PC-9 (cell line): ENCODE measurements around the gene FAM47E. TPM values are rescaled to one million over a fixed set of nuclear protein-coding genes. Genes with fewer than 3 reads are reported as not detected.

Source experiments
- BruUV-seq: library from RNA; stranded (reverse); fragments of 400-500 nt; replicated peaks from 2 replicates; lab custom pipeline; 2021; lab: Mats Ljungman, UMichigan
- CTCF ChIA-PET: fragments of 300-600 bp; sonication (Branson Sonifier 250); formaldehyde crosslinking; loops from one replicate; lab custom pipeline; 2022; ENCODE audit warnings: antibody characterized with exemption; lab: Charles Lee
- POLR2A ChIA-PET: fragments of 300-600 bp; sonication (Branson Sonifier 250); formaldehyde crosslinking; loops from one replicate; lab custom pipeline; 2022; ENCODE audit warnings: antibody characterized with exemption; ENCODE audit not compliant: unreplicated experiment; lab: Charles Lee
- DNase-seq, 2 experiments: peaks; one replicate each; pipeline versions ENCODE4 v3.0.0 to v3.0.0-alpha.2; 2015 to 2022; ENCODE audit warnings: mixed read lengths in 1 of 2
- H2AFZ ChIP-seq: fragments of 200-600 bp; sonication (generic); 2 replicates; pipeline ENCODE4 v1.8.1; 2017; ENCODE audit warnings: antibody characterized with exemption
- H3F3A ChIP-seq: fragments of 200-600 bp; sonication (generic); 2 replicates; pipeline ENCODE4 v1.8.1; 2017; ENCODE audit warnings: antibody characterized with exemption, mild to moderate bottlenecking, low read depth; ENCODE audit not compliant: insufficient read depth
- H3K27ac ChIP-seq: fragments of 200-600 bp; sonication (generic); 2 replicates; pipeline ENCODE4 v1.6.1; 2016; ENCODE audit warnings: mixed run types
- H3K27me3 ChIP-seq: fragments of 200-600 bp; sonication (generic); 2 replicates; pipeline ENCODE4 v1.6.1; 2016; ENCODE audit warnings: low read depth, mixed run types; ENCODE audit not compliant: insufficient read depth
- H3K36me3 ChIP-seq: fragments of 200-600 bp; sonication (generic); 2 replicates; pipeline ENCODE4 v1.6.1; 2016; ENCODE audit warnings: low read depth, mixed run types
- H3K4me1 ChIP-seq: fragments of 200-600 bp; sonication (generic); replicated peaks from 2 replicates; pipeline ENCODE4 v1.6.1; 2016; ENCODE audit warnings: mixed run types; ENCODE audit not compliant: insufficient read depth
- H3K4me2 ChIP-seq: fragments of 200-600 bp; sonication (generic); 2 replicates; pipeline ENCODE4 v1.6.1; 2017; ENCODE audit warnings: mixed run types
- H3K4me3 ChIP-seq: fragments of 200-600 bp; sonication (generic); 2 replicates; pipeline ENCODE4 v1.6.1; 2016; ENCODE audit warnings: mixed run types
- H3K79me2 ChIP-seq: fragments of 200-600 bp; sonication (generic); 2 replicates; pipeline ENCODE4 v1.6.1; 2017; ENCODE audit warnings: low read depth, mixed run types
- H3K9me2 ChIP-seq: fragments of 200-600 bp; sonication (generic); 2 replicates; pipeline ENCODE4 v1.8.1; 2017; ENCODE audit warnings: mild to moderate bottlenecking; ENCODE audit not compliant: insufficient read depth
- H3K9me3 ChIP-seq: fragments of 200-600 bp; sonication (generic); 2 replicates; pipeline ENCODE4 v1.8.1; 2016; ENCODE audit warnings: low read depth; ENCODE audit not compliant: insufficient read depth
- H4K20me1 ChIP-seq: fragments of 200-600 bp; sonication (generic); 2 replicates; pipeline ENCODE4 v1.8.1; 2017; ENCODE audit not compliant: insufficient read depth
- CTCF ChIP-seq: fragments of 200-600 bp; sonication (generic); conservative IDR thresholded peaks from 2 replicates; pipeline ENCODE4 v1.6.1; 2017; ENCODE audit warnings: mixed run types, antibody characterized with exemption, mild to moderate bottlenecking, moderate library complexity
- EZH2 ChIP-seq: fragments of 200-600 bp; sonication (generic); IDR thresholded peaks from 2 replicates; pipeline ENCODE4 v1.8.0; 2017; ENCODE audit warnings: antibody characterized with exemption, low read depth
- intact Hi-C: fragments of 100-400 bp; cut with micrococcal nuclease; formaldehyde crosslinking; loops from one replicate; pipeline ENCODE4 v1.10.0; 2022; ENCODE audit not compliant: unreplicated experiment
- total RNA-seq: library from RNA; stranded (reverse); gene quantifications from 2 replicates; pipeline ENCODE4 v1.2.3, GENCODE V29; 2021

FAM47E gene
- total RNA-seq, 1 experiment from 2014 or later, result 2.2 TPM

DNA sequence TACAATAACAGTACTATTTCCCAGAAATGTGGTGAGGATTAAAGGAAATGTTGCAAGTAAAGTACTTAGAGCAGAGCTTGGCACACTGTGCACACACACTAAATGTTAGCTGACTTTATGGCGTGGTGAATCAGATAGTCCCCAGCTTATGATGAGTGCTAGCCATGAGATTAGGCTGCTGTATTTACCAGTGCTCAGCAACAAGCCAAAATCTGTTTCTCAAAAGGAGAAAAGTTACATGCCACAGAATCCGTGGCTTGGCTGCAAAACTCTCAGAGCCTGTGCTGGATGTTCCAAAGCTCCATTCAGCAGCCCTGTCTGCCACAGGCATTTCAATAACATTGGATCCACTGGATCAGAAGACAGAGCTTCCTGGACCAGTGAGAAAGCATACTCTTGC lies 42.3 kb downstream of the FAM47E start:
- Histone ChIP-seq H3K36me3 (no peaks in the 10 kb centered on the region), H3K4me3 (no peak overlapping the region), H3K27me3 (no peaks in the 10 kb centered on the region), H3K27ac (no peak overlapping the region), H3K79me2 (no peaks in the 10 kb centered on the region), H3K4me1 (no peaks in the 10 kb centered on the region), H4K20me1 (no peaks in the 10 kb centered on the region), H3F3A (no peaks in the 10 kb centered on the region), H3K9me2 (no peaks in the 10 kb centered on the region), H2AFZ (no peak overlapping the region), H3K4me2 (no peak overlapping the region), H3K9me3 (peaks cover 5% of the 10 kb centered on the region; the same call in 1 of the 2 replicates)
- DNase-seq, result no peak
- intact Hi-C loops, result no loop called here
- no TSS peak for BruUV-seq
- CTCF ChIA-PET, result no interaction called here
- POLR2A ChIA-PET, result interaction anchor here (0.6 to 0.7 kb wide), 2 partner anchors 58 to 136 kb away, joined by 3 to 6 read pairs; no protein-coding TSS in a partner anchor
- TF ChIP-seq CTCF (no peak), EZH2 (no peak)

GRCh38 chr4:76296286-76296820 lies 44.8 kb downstream of the FAM47E start:
- no peaks in the 10 kb centered on the region for H3K9me2 ChIP-seq
- no peak for DNase-seq
- no peak overlapping the region for H3K27ac ChIP-seq
- H3K79me2 ChIP-seq, result no peaks in the 10 kb centered on the region
- H3K9me3 ChIP-seq, result peaks cover 6% of the 10 kb centered on the region; the same call in 1 of the 2 replicates
- H3K4me2 ChIP-seq, result no peak overlapping the region
- H3K36me3 ChIP-seq, result no peaks in the 10 kb centered on the region
- ChIA-PET CTCF (no interaction called here), POLR2A (no interaction called here)
- intact Hi-C loops, result no loop called here
- 0 out of 2 replicates have a peak, but pooled peaks cover 4% of the 10 kb centered on the region for H3F3A ChIP-seq
- no peaks in the 10 kb centered on the region for H4K20me1 ChIP-seq
- no peaks in the 10 kb centered on the region for H3K27me3 ChIP-seq
- BruUV-seq, result no TSS peak
- H2AFZ ChIP-seq, result no peak overlapping the region
- no peak overlapping the region for H3K4me3 ChIP-seq
- TF ChIP-seq EZH2 (no peak), CTCF (no peak)
- peaks cover 9% of the 10 kb centered on the region for H3K4me1 ChIP-seq

GRCh38 chr4:76298227-76298626 lies 46.7 kb downstream of the FAM47E start:
- no TSS peak for BruUV-seq
- no peak overlapping the region for H3K27ac ChIP-seq
- no peak overlapping the region for H3K4me2 ChIP-seq
- no peak overlapping the region for H3K4me3 ChIP-seq
- no peaks in the 10 kb centered on the region for H4K20me1 ChIP-seq
- H3K36me3 ChIP-seq, result no peaks in the 10 kb centered on the region
- peaks cover 6% of the 10 kb centered on the region; the same call in 1 of the 2 replicates for H3K9me3 ChIP-seq
- no peaks in the 10 kb centered on the region for H3K79me2 ChIP-seq
- H3K27me3 ChIP-seq, result no peaks in the 10 kb centered on the region
- H3F3A ChIP-seq, result peaks cover 13% of the 10 kb centered on the region
- TF ChIP-seq CTCF (no peak), EZH2 (no peak)
- peaks cover 19% of the 10 kb centered on the region for H3K4me1 ChIP-seq
- ChIA-PET CTCF (no interaction called here), POLR2A (no interaction called here)
- H2AFZ ChIP-seq, result no peak overlapping the region
- intact Hi-C loops, result no loop called here
- no peaks in the 10 kb centered on the region for H3K9me2 ChIP-seq
- no peak for DNase-seq
